ENCODE results near the gene EEA1.
A peak's percentile ranks its signal among the peaks of the same experiment; 100 is the strongest.

The EEA1 gene

DNA sequence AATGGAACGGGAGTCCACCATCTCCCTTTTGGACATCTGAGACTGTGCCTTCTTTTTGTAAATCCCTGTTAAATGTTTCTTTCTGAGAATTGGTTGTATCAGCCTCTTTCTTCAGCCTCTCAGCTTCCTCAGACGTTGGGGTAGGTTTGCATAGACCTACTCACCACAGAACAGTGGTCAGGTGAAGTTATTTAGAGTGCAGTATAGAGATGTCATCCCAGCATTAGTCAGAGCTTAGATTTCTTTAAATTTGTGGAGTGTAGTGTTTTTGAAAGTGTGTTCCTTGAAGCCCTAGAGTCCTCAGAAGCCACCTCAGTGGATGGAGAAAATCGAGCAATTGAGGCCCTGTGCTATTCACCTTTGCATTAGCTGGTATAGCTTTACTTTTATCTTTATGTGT is 8.9 kb upstream of the EEA1 start:
- Histone ChIP-seq H3K27me3 (ENCODE audit: control insufficient read depth, insufficient read depth, low read length) (no peaks in the 10 kb centered on the region), H3K27ac (ENCODE audit: low read depth, low read length) (no peak overlapping the region), H3K9me3 (ENCODE audit: control insufficient read depth, insufficient read depth, low read length) (no peaks in the 10 kb centered on the region), H3K9ac (ENCODE audit: low read depth, low read length) (no peak overlapping the region), H3K36me3 (ENCODE audit: control insufficient read depth, insufficient read depth, low read length) (no peaks in the 10 kb centered on the region), H3K4me3 (ENCODE audit: low read depth, low read length) (no peak overlapping the region), H3K4me1 (ENCODE audit: control insufficient read depth, insufficient read depth, low read length) (peaks cover 15% of the 10 kb centered on the region)

DNA sequence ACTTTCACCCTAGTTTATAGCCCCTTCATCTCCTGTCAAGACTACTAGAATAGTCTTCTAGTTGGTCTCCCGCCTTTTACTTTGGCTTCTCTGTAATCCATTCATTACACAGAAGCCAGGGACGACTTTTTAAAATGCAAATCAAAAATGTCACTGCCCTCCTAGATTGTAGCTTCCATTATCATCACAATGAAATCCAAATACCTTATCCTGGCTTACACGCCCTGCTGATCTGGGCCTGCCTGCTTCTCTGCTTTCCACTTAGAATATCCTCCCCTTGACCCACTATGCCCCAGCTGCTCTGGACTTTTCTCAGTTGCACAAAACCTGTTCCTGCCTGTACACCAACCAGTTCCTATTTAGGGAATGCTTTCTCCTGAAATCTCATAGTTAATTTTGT is 4.5 kb upstream of the EEA1 start:
- Histone ChIP-seq H3K27me3 (ENCODE audit: control insufficient read depth, insufficient read depth, low read length) (no peaks in the 10 kb centered on the region), H3K4me1 (ENCODE audit: control insufficient read depth, insufficient read depth, low read length) (peaks cover 30% of the 10 kb centered on the region), H3K9me3 (ENCODE audit: control insufficient read depth, insufficient read depth, low read length) (no peaks in the 10 kb centered on the region), H3K27ac (ENCODE audit: low read depth, low read length) (peak overlapping the region; percentile 38), H3K4me3 (ENCODE audit: low read depth, low read length) (no peak overlapping the region), H3K9ac (ENCODE audit: low read depth, low read length) (no peak overlapping the region), H3K36me3 (ENCODE audit: control insufficient read depth, insufficient read depth, low read length) (no peaks in the 10 kb centered on the region)

DNA sequence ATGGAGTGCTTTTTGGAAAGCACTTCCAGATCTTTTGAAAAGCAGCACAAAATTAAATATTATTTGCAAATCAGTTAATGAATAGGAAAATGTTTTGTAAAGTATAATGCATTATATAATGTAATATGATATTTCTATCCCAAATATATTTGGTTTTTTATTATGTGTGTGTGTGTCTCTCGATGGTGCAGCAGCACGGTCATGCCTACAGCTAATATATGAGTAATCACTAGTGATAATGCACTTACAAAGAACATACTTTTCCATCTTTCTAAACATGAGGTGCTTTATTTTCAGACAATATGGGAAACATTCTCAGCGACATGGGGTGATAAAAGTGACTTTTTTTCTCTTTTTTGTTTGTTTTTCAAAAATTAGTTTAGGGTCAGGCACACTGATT is 1.3 kb upstream of the EEA1 start:
- H3K27ac ChIP-seq (ENCODE audit: low read depth, low read length) = no peak overlapping the region
- no peak overlapping the region for H3K9ac ChIP-seq (ENCODE audit: low read depth, low read length)
- H3K36me3 ChIP-seq (ENCODE audit: control insufficient read depth, insufficient read depth, low read length) = no peaks in the 10 kb centered on the region
- no peaks in the 10 kb centered on the region for H3K9me3 ChIP-seq (ENCODE audit: control insufficient read depth, insufficient read depth, low read length)
- peaks cover 49% of the 10 kb centered on the region for H3K4me1 ChIP-seq (ENCODE audit: control insufficient read depth, insufficient read depth, low read length)
- no peaks in the 10 kb centered on the region; the same call in 1 of the 2 replicates for H3K27me3 ChIP-seq (ENCODE audit: control insufficient read depth, insufficient read depth, low read length)
- H3K4me3 ChIP-seq (ENCODE audit: low read depth, low read length) = peak overlapping the region; percentile 72

DNA sequence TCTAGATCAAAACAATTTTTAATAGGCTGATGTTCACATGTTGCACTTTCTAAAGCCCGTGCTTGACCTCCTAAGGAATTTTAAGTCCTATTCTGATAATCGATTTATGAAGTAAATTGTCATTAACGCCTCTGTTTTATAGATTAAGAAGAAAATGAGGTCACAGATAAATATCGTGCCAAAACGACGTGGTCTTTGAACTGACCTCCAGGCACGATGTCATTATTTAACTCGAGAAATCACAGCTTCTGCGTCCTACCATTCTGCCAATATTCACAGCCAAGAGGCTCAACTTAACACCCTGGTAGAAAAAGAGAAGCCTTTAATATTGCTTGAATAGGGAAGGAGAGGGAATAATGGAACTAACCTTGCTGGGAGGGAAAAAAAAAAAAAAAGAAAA is 888 bp upstream of the EEA1 start:
- Histone ChIP-seq H3K4me1 (ENCODE audit: control insufficient read depth, insufficient read depth, low read length) (peaks cover 45% of the 10 kb centered on the region), H3K27ac (ENCODE audit: low read depth, low read length) (peak overlapping the region; percentile 93), H3K36me3 (ENCODE audit: control insufficient read depth, insufficient read depth, low read length) (no peaks in the 10 kb centered on the region), H3K9me3 (ENCODE audit: control insufficient read depth, insufficient read depth, low read length) (no peaks in the 10 kb centered on the region), H3K9ac (ENCODE audit: low read depth, low read length) (peak overlapping the region; percentile 84), H3K27me3 (ENCODE audit: control insufficient read depth, insufficient read depth, low read length) (no peaks in the 10 kb centered on the region; the same call in 1 of the 2 replicates), H3K4me3 (ENCODE audit: low read depth, low read length) (peak overlapping the region; percentile 72)

DNA sequence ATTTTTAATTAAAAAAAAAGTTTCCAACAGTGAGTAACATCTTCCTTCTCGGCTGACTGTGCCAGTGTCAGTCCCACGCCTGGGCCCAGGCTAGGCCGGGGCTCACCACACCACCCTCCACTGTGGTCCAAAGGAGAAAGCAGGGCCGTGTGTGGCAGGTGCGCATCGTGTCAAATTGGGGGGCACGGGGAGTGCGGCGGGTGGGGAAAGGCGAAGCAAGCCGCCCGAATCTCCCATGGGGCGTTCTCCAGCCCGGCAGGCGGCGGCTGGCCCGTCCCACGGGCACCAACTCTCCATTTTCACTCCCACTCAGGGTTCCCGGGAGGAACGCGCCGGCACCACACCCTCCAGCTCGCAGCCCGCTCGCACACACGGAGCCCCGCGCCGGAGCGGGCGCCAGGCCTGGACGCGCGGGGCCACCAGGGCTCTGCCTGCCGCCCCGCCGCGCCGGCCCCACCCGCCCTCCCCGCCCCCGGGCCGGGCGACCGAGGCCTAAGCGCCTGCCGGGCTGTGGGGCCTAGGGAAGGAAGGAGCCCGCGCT is 604 bp downstream of the EEA1 start:
- H3K27ac ChIP-seq (ENCODE audit: low read depth, low read length) = peak overlapping the region; percentile 88

DNA sequence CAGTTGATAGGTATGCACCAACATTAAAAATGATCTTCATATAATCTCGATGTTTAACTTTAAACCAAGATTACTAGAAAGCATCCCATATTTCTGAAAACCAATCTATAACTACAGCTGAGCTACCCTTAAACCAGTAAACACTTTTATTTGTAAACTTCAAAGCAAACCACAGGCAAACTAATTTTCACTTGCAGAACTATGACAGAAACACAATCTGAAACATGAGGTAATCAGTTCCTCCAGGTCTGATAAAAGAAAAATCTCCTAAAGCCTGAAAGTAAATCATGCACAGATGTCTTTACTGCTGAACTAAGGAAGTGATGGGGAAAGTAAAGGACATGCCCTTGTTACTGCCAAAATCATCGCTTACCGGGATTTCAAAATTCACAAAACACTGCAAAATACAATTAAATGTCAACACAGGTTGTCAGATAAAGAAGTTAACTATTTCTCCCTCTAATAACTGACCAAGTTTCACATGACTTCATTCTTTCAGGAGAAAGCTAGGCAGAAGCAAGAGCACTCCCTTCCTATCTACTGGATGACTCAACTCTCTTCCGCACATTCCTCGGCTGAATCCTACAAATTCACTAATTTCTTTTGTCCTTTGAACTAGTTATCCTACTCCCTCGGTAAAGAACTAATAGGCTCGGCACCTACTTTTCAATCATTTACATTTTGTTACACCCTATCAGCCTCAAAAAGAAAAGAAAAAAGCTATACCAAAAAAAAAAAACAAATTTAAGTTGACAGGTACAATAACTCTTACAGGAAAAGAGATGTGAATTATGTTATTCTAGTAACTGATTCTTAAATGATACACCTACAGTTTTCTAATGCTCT is 1.4 kb downstream of the EEA1 start:
- Histone ChIP-seq H3K4me1 (ENCODE audit: control insufficient read depth, insufficient read depth, low read length) (peaks cover 32% of the 10 kb centered on the region), H3K27ac (ENCODE audit: low read depth, low read length) (peak overlapping the region; percentile 88), H3K9ac (ENCODE audit: low read depth, low read length) (peak overlapping the region; percentile 57; the same call in 1 of the 2 replicates), H3K4me3 (ENCODE audit: low read depth, low read length) (peak overlapping the region; percentile 72), H3K9me3 (ENCODE audit: control insufficient read depth, insufficient read depth, low read length) (no peaks in the 10 kb centered on the region), H3K36me3 (ENCODE audit: control insufficient read depth, insufficient read depth, low read length) (no peaks in the 10 kb centered on the region), H3K27me3 (ENCODE audit: control insufficient read depth, insufficient read depth, low read length) (no peaks in the 10 kb centered on the region; the same call in 1 of the 2 replicates)

More for the DNA sequence above, 604 bp downstream of the EEA1 start:
- H3K4me3 ChIP-seq (ENCODE audit: low read depth, low read length) = peak overlapping the region; percentile 72
- H3K9ac ChIP-seq (ENCODE audit: low read depth, low read length) = peak overlapping the region; percentile 57
- H3K36me3 ChIP-seq (ENCODE audit: control insufficient read depth, insufficient read depth, low read length) = no peaks in the 10 kb centered on the region
- H3K27me3 ChIP-seq (ENCODE audit: control insufficient read depth, insufficient read depth, low read length) = no peaks in the 10 kb centered on the region; the same call in 1 of the 2 replicates
- H3K4me1 ChIP-seq (ENCODE audit: control insufficient read depth, insufficient read depth, low read length) = peaks cover 38% of the 10 kb centered on the region
- H3K9me3 ChIP-seq (ENCODE audit: control insufficient read depth, insufficient read depth, low read length) = no peaks in the 10 kb centered on the region

DNA sequence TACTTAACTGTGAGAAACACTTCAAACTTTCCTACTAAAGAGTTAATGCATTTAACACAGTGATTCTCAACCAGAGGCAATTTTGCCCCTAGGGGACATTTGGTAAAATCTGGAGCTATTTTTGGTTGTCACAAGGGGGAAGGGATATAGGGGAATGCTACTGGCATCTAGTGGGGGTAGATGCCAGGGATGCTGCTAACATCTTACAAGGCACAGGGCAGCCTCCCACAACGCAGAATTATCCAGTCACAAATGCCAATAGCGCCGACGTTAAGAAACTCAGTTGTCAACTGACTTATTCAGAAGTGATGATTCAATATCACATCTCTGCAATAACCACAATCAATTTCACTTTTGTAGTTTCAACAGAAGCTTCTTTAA is 2.0 kb downstream of the EEA1 start:
- peak overlapping the region; percentile 72 for H3K4me3 ChIP-seq (ENCODE audit: low read depth, low read length)
- no peaks in the 10 kb centered on the region; the same call in 1 of the 2 replicates for H3K27me3 ChIP-seq (ENCODE audit: control insufficient read depth, insufficient read depth, low read length)
- peaks cover 29% of the 10 kb centered on the region for H3K4me1 ChIP-seq (ENCODE audit: control insufficient read depth, insufficient read depth, low read length)
- no peaks in the 10 kb centered on the region for H3K36me3 ChIP-seq (ENCODE audit: control insufficient read depth, insufficient read depth, low read length)
- H3K9me3 ChIP-seq (ENCODE audit: control insufficient read depth, insufficient read depth, low read length) = no peaks in the 10 kb centered on the region
- H3K9ac ChIP-seq (ENCODE audit: low read depth, low read length) = no peak overlapping the region
- peak overlapping the region; percentile 62 for H3K27ac ChIP-seq (ENCODE audit: low read depth, low read length)

GRCh38 chr12:92926549-92926948 is 2.5 kb downstream of the EEA1 start:
- Histone ChIP-seq H3K4me3 (ENCODE audit: low read depth, low read length) (peak overlapping the region; percentile 72; the same call in 1 of the 2 replicates), H3K36me3 (ENCODE audit: control insufficient read depth, insufficient read depth, low read length) (no peaks in the 10 kb centered on the region), H3K9me3 (ENCODE audit: control insufficient read depth, insufficient read depth, low read length) (no peaks in the 10 kb centered on the region), H3K27me3 (ENCODE audit: control insufficient read depth, insufficient read depth, low read length) (no peaks in the 10 kb centered on the region; the same call in 1 of the 2 replicates), H3K9ac (ENCODE audit: low read depth, low read length) (no peak overlapping the region), H3K4me1 (ENCODE audit: control insufficient read depth, insufficient read depth, low read length) (peaks cover 29% of the 10 kb centered on the region), H3K27ac (ENCODE audit: low read depth, low read length) (peak overlapping the region; percentile 62)

GRCh38 chr12:92921877-92922276 is 7.2 kb downstream of the EEA1 start:
- H3K9ac ChIP-seq (ENCODE audit: low read depth, low read length) = no peak overlapping the region
- H3K4me1 ChIP-seq (ENCODE audit: control insufficient read depth, insufficient read depth, low read length) = peaks cover 6% of the 10 kb centered on the region
- no peaks in the 10 kb centered on the region for H3K27me3 ChIP-seq (ENCODE audit: control insufficient read depth, insufficient read depth, low read length)
- H3K36me3 ChIP-seq (ENCODE audit: control insufficient read depth, insufficient read depth, low read length) = no peaks in the 10 kb centered on the region
- no peaks in the 10 kb centered on the region for H3K9me3 ChIP-seq (ENCODE audit: control insufficient read depth, insufficient read depth, low read length)
- no peak overlapping the region for H3K27ac ChIP-seq (ENCODE audit: low read depth, low read length)
- no peak overlapping the region for H3K4me3 ChIP-seq (ENCODE audit: low read depth, low read length)

DNA sequence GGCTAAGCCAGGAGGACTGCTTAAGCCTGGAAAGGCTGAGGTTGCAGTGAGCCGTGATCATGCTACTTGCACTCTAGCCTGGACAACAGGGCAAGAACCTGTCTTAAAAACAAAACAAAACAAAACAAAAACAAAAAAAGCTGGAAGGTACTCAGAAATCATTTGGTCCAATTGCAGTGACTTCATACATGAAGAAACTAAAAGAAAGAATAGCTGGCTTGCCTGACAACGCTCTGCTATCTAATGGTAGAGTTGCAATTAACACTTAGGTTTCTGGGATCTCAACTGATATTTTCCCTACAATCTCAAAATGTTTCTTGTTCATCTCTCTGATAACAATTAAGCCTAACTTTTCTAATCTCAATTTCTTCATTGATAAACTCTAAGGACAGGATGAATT is 13.7 kb downstream of the EEA1 start:
- Histone ChIP-seq H3K36me3 (ENCODE audit: control insufficient read depth, insufficient read depth, low read length) (no peaks in the 10 kb centered on the region), H3K9ac (ENCODE audit: low read depth, low read length) (no peak overlapping the region), H3K9me3 (ENCODE audit: control insufficient read depth, insufficient read depth, low read length) (no peaks in the 10 kb centered on the region), H3K27me3 (ENCODE audit: control insufficient read depth, insufficient read depth, low read length) (no peaks in the 10 kb centered on the region), H3K4me1 (ENCODE audit: control insufficient read depth, insufficient read depth, low read length) (peaks cover 14% of the 10 kb centered on the region), H3K27ac (ENCODE audit: low read depth, low read length) (no peak overlapping the region), H3K4me3 (ENCODE audit: low read depth, low read length) (no peak overlapping the region)

DNA sequence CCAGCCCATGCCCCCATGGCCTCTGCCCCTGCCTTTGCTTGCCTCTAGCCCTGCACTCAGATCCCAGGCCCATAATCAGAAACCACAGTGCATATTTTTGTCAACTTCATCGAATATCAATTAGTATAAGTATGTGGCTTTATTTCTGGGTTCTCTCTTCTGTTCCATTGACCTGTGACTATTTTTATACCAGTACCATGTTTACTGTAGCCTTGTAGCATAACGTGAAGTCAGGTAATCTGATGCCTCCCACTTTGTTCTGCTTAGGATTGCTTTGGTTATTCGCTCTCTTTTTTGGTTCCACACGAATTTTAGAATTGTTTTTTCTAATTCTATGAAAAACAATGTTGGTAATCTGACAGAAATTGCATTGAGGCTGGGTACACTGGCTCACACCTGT is 14.9 kb downstream of the EEA1 start:
- Histone ChIP-seq H3K4me3 (ENCODE audit: low read depth, low read length) (no peak overlapping the region), H3K27me3 (ENCODE audit: control insufficient read depth, insufficient read depth, low read length) (no peaks in the 10 kb centered on the region), H3K36me3 (ENCODE audit: control insufficient read depth, insufficient read depth, low read length) (no peaks in the 10 kb centered on the region), H3K9ac (ENCODE audit: low read depth, low read length) (no peak overlapping the region), H3K27ac (ENCODE audit: low read depth, low read length) (no peak overlapping the region), H3K9me3 (ENCODE audit: control insufficient read depth, insufficient read depth, low read length) (no peaks in the 10 kb centered on the region), H3K4me1 (ENCODE audit: control insufficient read depth, insufficient read depth, low read length) (peaks cover 14% of the 10 kb centered on the region)

All from HUES48 (cell line).